HepG2 (cell line): ENCODE data around the gene SLC9A8. TPM values are rescaled to one million over a fixed set of nuclear protein-coding genes. Genes with fewer than 3 reads are reported as not detected.

Experiments
- ATAC-seq: fragments of 200-7000 bp; cut with Tn5 transposase; 3 replicates; pipeline ENCODE4 v1.9.1; 2020; ENCODE audit warnings: mild to moderate bottlenecking, moderate library complexity
- BruUV-seq: library from RNA; stranded (reverse); fragments of 400-500 nt; replicated peaks from 2 replicates; lab custom pipeline; 2021; lab: Mats Ljungman, UMichigan
- CTCF ChIA-PET: fragments of 300-600 bp; formaldehyde crosslinking; extraction: SDS; loops from one replicate; lab custom pipeline; 2021; ENCODE audit warnings: low total read pairs, inconsistent platforms, low intra/inter-chr PET ratio; lab: Yijun Ruan, JAX
- POLR2A ChIA-PET: fragments of 350-600 bp; sonication (Branson Sonifier 250); formaldehyde crosslinking; loops from one replicate; lab custom pipeline; 2020; ENCODE audit warnings: antibody characterized with exemption, inconsistent platforms; lab: Yijun Ruan, JAX
- DNase-seq: peaks from one replicate; pipeline ENCODE4 v3.0.0-alpha.2; 2015; ENCODE audit warnings: low spot score
- FAIRE-seq: peaks from 3 replicates; lab custom pipeline; 2011; peaks lifted over from hg19 to GRCh38; lab: Jason Lieb, UNC
- H2AFZ ChIP-seq: one replicate; pipeline ENCODE4 v1.6.1; 2011; ENCODE audit warnings: low read length, inconsistent platforms
- H3K27ac ChIP-seq: fragments of 300-600 bp; 3 replicates; pipeline ENCODE4 v1.8.0; 2011; ENCODE audit warnings: mixed run types, mild to moderate bottlenecking, mixed read lengths, low read length, inconsistent platforms; ENCODE audit not compliant: insufficient read depth; ENCODE audit errors: extremely low read length
- H3K27me3 ChIP-seq, 2 experiments: fragments of 200-600 bp in 1 of 2; 2 replicates in 1 of 2; 3 replicates in 1 of 2; pipeline versions ENCODE4 v1.6.0 to v1.8.0; 2011; ENCODE audit warnings: low read length in 2 of 2, mild to moderate bottlenecking in 2 of 2, moderate library complexity in 2 of 2, inconsistent platforms in 1 of 2; ENCODE audit not compliant: insufficient read depth in 2 of 2, control insufficient read depth in 1 of 2
- H3K36me3 ChIP-seq, 2 experiments: fragments of 200-600 bp in 1 of 2; replicated peaks in 1 of 2; 2 replicates in 1 of 2; 3 replicates in 1 of 2; pipeline versions ENCODE4 v1.5.1 to v1.8.0; 2011; ENCODE audit warnings: low read length in 2 of 2, inconsistent platforms in 1 of 2; ENCODE audit not compliant: insufficient read depth in 2 of 2, control insufficient read depth in 1 of 2
- H3K4me1 ChIP-seq: 2 replicates; pipeline ENCODE4 v1.5.1; 2012; ENCODE audit warnings: low read length, inconsistent platforms; ENCODE audit not compliant: insufficient read depth
- H3K4me2 ChIP-seq: 2 replicates; pipeline ENCODE4 v1.6.0; 2011; ENCODE audit warnings: low read depth, low read length, inconsistent platforms
- H3K4me3 ChIP-seq, 3 experiments: fragments of 200-600 bp in 1 of 3; sonication (generic), shearing (Covaris generic) in 1 of 3; replicated peaks in 1 of 3; 2 replicates each; pipeline ENCODE4 v1.5.1; 2011 to 2016; ENCODE audit warnings: low read length in 3 of 3, inconsistent platforms in 2 of 3, low read depth in 2 of 3, mild to moderate bottlenecking in 2 of 3, control low read depth in 1 of 3, mixed read lengths in 1 of 3; ENCODE audit not compliant: insufficient read depth in 1 of 3
- H3K79me2 ChIP-seq: one replicate; pipeline ENCODE4 v1.6.1; 2011; ENCODE audit warnings: low read length, inconsistent platforms; ENCODE audit not compliant: insufficient read depth
- H3K9ac ChIP-seq: 2 replicates; pipeline ENCODE4 v1.6.0; 2011; ENCODE audit warnings: mild to moderate bottlenecking, low read depth, low read length, inconsistent platforms; ENCODE audit not compliant: insufficient read depth
- H3K9me3 ChIP-seq: 2 replicates; pipeline ENCODE4 v1.5.1; 2012; ENCODE audit warnings: mild to moderate bottlenecking, low read length
- H4K20me1 ChIP-seq: 2 replicates; pipeline ENCODE4 v1.6.0; 2011; ENCODE audit warnings: inconsistent platforms, mild to moderate bottlenecking, low read length, moderate library complexity; ENCODE audit not compliant: insufficient read depth
- EHMT2 ChIP-seq: fragments of 200-600 bp; sonication (generic); IDR thresholded peaks from 2 replicates; pipeline ENCODE4 v1.7.0; 2017; ENCODE audit warnings: antibody characterized with exemption, low read depth, low read length, borderline replicate concordance
- ELF3 ChIP-seq: IDR thresholded peaks from 2 replicates; pipeline ENCODE4 v1.6.1; 2016; ENCODE audit warnings: missing genetic modification reagents, missing compliant biosample characterization
- JARID2 ChIP-seq: sonication (generic); formaldehyde crosslinking; IDR thresholded peaks from 2 replicates; pipeline ENCODE4 v1.8.1; 2023; ENCODE audit warnings: missing genetic modification reagents, inconsistent platforms; ENCODE audit not compliant: insufficient replicate concordance
- MEIS2 ChIP-seq: sonication (generic); formaldehyde crosslinking; IDR thresholded peaks from 2 replicates; pipeline ENCODE4 v1.9.0; 2021; ENCODE audit warnings: mild to moderate bottlenecking, missing genetic modification reagents
- NFIC ChIP-seq: IDR thresholded peaks from 2 replicates; pipeline ENCODE4 v1.6.1; 2012; ENCODE audit warnings: mild to moderate bottlenecking, low read length, inconsistent platforms
- NKX3-1 ChIP-seq: sonication (generic); formaldehyde crosslinking; IDR thresholded peaks from 2 replicates; pipeline ENCODE4 v1.5.0; 2020; ENCODE audit warnings: missing genetic modification reagents
- RXRA ChIP-seq: sonication (generic); formaldehyde crosslinking; IDR thresholded peaks from 2 replicates; pipeline ENCODE4 v1.5.1; 2020; ENCODE audit warnings: missing genetic modification reagents
- ZBTB7A ChIP-seq: sonication (generic); formaldehyde crosslinking; IDR thresholded peaks from 2 replicates; pipeline ENCODE4 v1.8.0; 2022; ENCODE audit warnings: mild to moderate bottlenecking, missing genetic modification reagents
- ZNF460 ChIP-seq: sonication (generic); formaldehyde crosslinking; IDR thresholded peaks from 2 replicates; pipeline ENCODE4 v1.5.1; 2020; ENCODE audit warnings: missing genetic modification reagents, mild to moderate bottlenecking, borderline replicate concordance
- ZNF614 ChIP-seq: IDR thresholded peaks from 2 replicates; pipeline ENCODE4 v1.6.1; 2018; ENCODE audit warnings: missing biosample characterization, missing genetic modification reagents, inconsistent platforms, borderline replicate concordance
- ZNF761 ChIP-seq: sonication (generic); formaldehyde crosslinking; conservative IDR thresholded peaks from 2 replicates; pipeline ENCODE4 v1.4.0; 2020; ENCODE audit warnings: mild to moderate bottlenecking, missing genetic modification reagents
- WGBS: methylation state at CpG from one replicate; pipeline ENCODE4 v1.1.6; 2017; ENCODE audit warnings: low lambda C conversion rate; 5-methylcytosine and 5-hydroxymethylcytosine counted together
- in situ Hi-C: cut with HindIII; loops from 2 replicates; pipeline ENCODE4 v1.10.0; 2017; ENCODE audit warnings: low pct_unique_long_range_greater_than_20kb; ENCODE audit not compliant: extremely low pct_ligation_motif_present
- intact Hi-C: fragments of 100-400 bp; cut with micrococcal nuclease; formaldehyde crosslinking; loops from one replicate; pipeline ENCODE4 v1.10.0; 2022; ENCODE audit not compliant: unreplicated experiment
- polyA plus RNA-seq, 8 experiments: library from polyadenylated mRNA; depleted of rRNA in 3 of 8; stranded (reverse) in 7 of 8; unstranded in 1 of 8; fragments of >200 nt; fragmentation: Illumina TruSeq in 4 of 8; extraction: Trizol in 4 of 8; gene quantifications; 2 replicates each; pipeline versions ENCODE4 v1.2.1 to v1.2.3, GENCODE V29; 2011 to 2016; ENCODE audit warnings: low read depth in 4 of 8, missing spikeins in 1 of 8, mixed read lengths in 1 of 8; ENCODE audit not compliant: insufficient read depth in 1 of 8
- total RNA-seq, 5 experiments: library from RNA; depleted of rRNA; stranded (reverse); fragments of >200 nt; fragmentation: Illumina TruSeq; extraction: Trizol; gene quantifications; 2 replicates each; pipeline ENCODE4 v1.2.3, GENCODE V29; 2016; ENCODE audit warnings: low read depth in 1 of 5
- TF ChIP-seq, protein P1 (sequence below): sonication (generic); formaldehyde crosslinking; IDR thresholded peaks from one replicate; pipeline ENCODE4 v1.5.1; 2020; ENCODE audit warnings: mild to moderate bottlenecking, missing genetic modification reagents; ENCODE audit errors: not compliant biosample characterization
- TF ChIP-seq, protein P2 (sequence below): IDR thresholded peaks from 2 replicates; pipeline ENCODE4 v1.6.1; 2016; ENCODE audit warnings: control low read depth

The SLC9A8 gene
- total and polyA plus RNA-seq, 2 of the 13 experiments (the other 11 are each of a cell fraction or from before 2014, with no cell fraction given): 4.1 to 7.4 TPM

DNA sequence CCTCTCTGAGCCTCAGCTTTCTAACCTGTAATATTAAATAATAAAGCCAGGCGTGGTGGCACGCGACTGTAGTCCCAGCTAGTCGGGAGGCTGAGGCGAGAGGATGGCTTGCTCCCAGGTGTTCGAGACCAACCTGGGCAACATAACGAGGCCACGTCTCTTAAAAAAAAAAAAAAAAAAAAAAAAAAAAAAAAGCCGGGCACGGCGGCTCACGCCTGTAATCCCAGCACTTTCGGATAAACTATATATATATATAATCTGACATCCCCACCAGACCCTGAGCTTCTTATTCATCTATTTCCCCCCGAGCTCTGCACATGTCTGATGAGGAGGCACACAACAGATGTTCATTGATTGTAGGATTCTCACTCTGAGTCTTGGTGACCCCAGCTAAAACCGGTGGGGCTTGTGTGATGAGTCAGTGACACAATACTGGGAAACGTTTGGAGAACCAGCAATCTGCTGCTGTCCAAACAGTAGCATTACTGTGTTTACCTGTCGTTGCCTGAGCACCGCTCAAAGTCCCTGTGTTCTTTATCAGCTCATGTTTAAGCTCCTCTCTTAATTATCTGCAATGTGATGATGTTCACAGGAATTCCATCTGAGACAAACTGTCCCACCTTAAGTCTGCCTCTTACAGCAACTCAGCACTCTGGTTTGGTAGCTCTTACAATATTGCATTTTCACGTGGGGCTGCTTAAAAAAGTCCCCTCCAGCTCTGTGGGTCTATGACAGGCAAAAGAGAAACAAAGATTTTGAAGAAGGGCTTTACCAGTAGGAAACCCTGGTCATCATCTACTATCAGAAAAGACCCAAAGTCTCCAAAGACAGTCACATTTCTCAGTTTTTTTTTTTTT, 103.7 kb downstream of the SLC9A8 start:
- H4K20me1 ChIP-seq: no peaks in the 10 kb centered on the region
- DNase-seq: peak; percentile 100
- intact Hi-C loops (no loop called here), in situ Hi-C loops (no loop called here)
- peak overlapping the region; percentile 74 to 91 (median 90) for H3K4me3 ChIP-seq
- no TSS peak for BruUV-seq
- ChIA-PET CTCF (interaction anchor here (2.3 kb wide), 1 partner anchor 12 kb away, joined by 10 read pairs; no protein-coding TSS in a partner anchor), POLR2A (interaction anchor here (0.6 to 2.6 kb wide), 37 partner anchors 10 to 833 kb away, joined by 3 to 105 read pairs (median 4); partner anchors contain the start of genes PEDS1, RNF114 and SLC9A8)
- ATAC-seq: peak; percentile 87
- H3K27me3 ChIP-seq: no peaks in the 10 kb centered on the region; a peak in 1 of 5 replicates
- H3K36me3 ChIP-seq: no peaks in the 10 kb centered on the region; a peak in 2 of 5 replicates
- peaks cover 63% of the 10 kb centered on the region for H3K4me1 ChIP-seq
- peak; percentile 99 for FAIRE-seq
- peak overlapping the region; percentile 92 for H3K9ac ChIP-seq
- no peak overlapping the region for H2AFZ ChIP-seq
- H3K27ac ChIP-seq: peak overlapping the region; percentile 97
- no peaks in the 10 kb centered on the region for H3K9me3 ChIP-seq
- H3K4me2 ChIP-seq: peak overlapping the region; percentile 98
- under 1% methylated on average over 19 of the region's 19 CpGs for WGBS
- H3K79me2 ChIP-seq: peaks cover 39% of the 10 kb centered on the region
- peak; percentile 79; the same call in 1 of the 2 replicates for TF ChIP-seq RXRA (CRISPR knock-in tag)
- peak; percentile 97 for TF ChIP-seq ZNF761 (CRISPR knock-in tag)
- TF ChIP-seq, protein P1, sequence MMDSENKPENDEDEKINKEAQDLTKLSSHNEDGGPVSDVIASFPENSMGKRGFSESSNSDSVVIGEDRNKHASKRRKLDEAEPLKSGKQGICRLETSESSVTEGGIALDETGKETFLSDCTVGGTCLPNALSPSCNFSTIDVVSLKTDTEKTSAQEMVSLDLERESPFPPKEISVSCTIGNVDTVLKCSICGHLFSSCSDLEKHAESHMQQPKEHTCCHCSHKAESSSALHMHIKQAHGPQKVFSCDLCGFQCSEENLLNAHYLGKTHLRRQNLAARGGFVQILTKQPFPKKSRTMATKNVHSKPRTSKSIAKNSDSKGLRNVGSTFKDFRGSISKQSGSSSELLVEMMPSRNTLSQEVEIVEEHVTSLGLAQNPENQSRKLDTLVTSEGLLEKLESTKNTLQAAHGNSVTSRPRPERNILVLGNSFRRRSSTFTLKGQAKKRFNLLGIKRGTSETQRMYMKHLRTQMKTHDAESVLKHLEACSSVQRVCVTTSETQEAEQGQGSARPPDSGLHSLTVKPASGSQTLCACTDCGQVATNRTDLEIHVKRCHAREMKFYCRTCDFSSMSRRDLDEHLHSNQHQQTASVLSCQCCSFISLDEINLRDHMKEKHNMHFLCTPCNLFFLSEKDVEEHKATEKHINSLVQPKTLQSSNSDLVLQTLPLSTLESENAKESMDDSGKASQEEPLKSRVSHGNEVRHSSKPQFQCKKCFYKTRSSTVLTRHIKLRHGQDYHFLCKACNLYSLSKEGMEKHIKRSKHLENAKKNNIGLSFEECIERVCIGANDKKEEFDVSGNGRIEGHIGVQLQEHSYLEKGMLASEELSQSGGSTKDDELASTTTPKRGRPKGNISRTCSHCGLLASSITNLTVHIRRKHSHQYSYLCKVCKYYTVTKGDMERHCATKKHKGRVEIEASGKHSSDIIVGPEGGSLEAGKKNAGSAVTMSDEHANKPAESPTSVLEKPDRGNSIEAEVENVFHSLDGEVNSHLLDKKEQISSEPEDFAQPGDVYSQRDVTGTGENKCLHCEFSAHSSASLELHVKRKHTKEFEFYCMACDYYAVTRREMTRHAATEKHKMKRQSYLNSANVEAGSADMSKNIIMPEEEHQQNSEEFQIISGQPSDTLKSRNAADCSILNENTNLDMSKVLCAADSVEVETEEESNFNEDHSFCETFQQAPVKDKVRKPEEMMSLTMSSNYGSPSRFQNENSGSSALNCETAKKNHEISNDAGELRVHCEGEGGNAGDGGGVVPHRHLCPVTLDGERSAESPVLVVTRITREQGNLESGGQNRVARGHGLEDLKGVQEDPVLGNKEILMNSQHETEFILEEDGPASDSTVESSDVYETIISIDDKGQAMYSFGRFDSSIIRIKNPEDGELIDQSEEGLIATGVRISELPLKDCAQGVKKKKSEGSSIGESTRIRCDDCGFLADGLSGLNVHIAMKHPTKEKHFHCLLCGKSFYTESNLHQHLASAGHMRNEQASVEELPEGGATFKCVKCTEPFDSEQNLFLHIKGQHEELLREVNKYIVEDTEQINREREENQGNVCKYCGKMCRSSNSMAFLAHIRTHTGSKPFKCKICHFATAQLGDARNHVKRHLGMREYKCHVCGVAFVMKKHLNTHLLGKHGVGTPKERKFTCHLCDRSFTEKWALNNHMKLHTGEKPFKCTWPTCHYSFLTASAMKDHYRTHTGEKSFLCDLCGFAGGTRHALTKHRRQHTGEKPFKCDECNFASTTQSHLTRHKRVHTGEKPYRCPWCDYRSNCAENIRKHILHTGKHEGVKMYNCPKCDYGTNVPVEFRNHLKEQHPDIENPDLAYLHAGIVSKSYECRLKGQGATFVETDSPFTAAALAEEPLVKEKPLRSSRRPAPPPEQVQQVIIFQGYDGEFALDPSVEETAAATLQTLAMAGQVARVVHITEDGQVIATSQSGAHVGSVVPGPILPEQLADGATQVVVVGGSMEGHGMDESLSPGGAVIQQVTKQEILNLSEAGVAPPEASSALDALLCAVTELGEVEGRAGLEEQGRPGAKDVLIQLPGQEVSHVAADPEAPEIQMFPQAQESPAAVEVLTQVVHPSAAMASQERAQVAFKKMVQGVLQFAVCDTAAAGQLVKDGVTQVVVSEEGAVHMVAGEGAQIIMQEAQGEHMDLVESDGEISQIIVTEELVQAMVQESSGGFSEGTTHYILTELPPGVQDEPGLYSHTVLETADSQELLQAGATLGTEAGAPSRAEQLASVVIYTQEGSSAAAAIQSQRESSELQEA: no peak
- peak; percentile 82; the same call in 1 of the 2 replicates for TF ChIP-seq ZBTB7A (CRISPR knock-in tag)
- peak; percentile 99 for TF ChIP-seq ZNF614 (CRISPR knock-in tag)
- TF ChIP-seq, protein P2, sequence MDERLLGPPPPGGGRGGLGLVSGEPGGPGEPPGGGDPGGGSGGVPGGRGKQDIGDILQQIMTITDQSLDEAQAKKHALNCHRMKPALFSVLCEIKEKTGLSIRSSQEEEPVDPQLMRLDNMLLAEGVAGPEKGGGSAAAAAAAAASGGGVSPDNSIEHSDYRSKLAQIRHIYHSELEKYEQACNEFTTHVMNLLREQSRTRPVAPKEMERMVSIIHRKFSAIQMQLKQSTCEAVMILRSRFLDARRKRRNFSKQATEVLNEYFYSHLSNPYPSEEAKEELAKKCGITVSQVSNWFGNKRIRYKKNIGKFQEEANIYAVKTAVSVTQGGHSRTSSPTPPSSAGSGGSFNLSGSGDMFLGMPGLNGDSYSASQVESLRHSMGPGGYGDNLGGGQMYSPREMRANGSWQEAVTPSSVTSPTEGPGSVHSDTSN (CRISPR knock-in tag): peak; percentile 47; the same call in 1 of the 2 replicates
- 0 out of 2 replicates have a peak, but pooled peaks have one; percentile 83 for TF ChIP-seq NFIC
- TF ChIP-seq ELF3 (CRISPR knock-in tag): peak; percentile 87
- TF ChIP-seq JARID2 (CRISPR knock-in tag): peak; percentile 62
- TF ChIP-seq MEIS2 (CRISPR knock-in tag): peak; percentile 97
- peak; percentile 73; the same call in 1 of the 2 replicates for TF ChIP-seq NKX3-1
- no peak for TF ChIP-seq EHMT2
- no peak for TF ChIP-seq ZNF460
